HG03558 (cell line): ENCODE results near the gene MBP.

Experiments used
- ATAC-seq: cut with Tn5 transposase; IDR thresholded peaks from one replicate; pipeline ENCODE4 v1.9.1; 2021; ENCODE audit warnings: moderate number of reproducible peaks; ENCODE audit not compliant: unreplicated experiment; ENCODE audit errors: extremely low read depth

The MBP gene

GRCh38 chr18:77132369-77133050, at the start of gene MBP:
Gene MBP, minus strand, starts transcription at chr18:77132783. Its CDS starts 27,522 bp downstream, at chr18:77105261.
- ATAC-seq, result peak; percentile 31

GRCh38 chr18:77181950-77182707, 49.5 kb upstream of the MBP start:
- ATAC-seq, result no peak

DNA sequence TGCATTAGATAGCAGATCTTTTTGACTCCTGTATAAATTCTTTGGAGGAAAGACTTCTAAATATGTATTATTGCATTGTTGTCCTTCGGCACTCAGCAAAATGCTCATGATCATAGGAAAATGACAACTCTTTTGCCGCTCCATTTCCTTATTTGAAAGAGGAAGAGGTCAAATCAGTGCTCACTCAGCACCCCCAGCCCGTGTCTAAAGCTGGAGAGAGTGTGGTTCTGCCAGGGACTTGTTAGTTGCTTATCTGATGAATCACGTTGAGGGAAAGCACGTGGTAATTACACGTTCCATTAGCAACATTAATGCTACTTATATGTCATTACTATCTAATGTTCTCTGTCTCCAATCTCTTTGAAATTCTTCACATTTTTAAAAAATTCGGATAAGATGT, 46.0 kb upstream of the MBP start:
- no peak for ATAC-seq

DNA sequence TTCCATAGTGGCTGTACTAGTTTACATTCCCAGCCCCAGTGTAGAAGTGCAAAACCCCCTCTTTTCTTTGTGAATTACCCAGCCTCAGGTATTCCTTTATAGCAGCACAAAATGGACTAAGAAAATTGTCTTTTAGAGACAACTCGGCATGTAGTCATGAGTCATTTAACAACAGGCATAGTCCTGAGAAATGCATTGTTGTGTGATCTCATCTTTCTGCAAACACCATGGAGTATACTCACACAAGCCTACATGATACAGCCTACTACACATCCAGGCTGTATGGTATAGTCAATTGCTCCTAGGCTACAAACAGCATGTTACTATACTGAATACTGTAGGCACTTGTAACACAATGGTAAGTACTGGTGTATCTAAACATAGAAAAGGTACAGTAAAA, 44.4 kb upstream of the MBP start:
- no peak for ATAC-seq

DNA sequence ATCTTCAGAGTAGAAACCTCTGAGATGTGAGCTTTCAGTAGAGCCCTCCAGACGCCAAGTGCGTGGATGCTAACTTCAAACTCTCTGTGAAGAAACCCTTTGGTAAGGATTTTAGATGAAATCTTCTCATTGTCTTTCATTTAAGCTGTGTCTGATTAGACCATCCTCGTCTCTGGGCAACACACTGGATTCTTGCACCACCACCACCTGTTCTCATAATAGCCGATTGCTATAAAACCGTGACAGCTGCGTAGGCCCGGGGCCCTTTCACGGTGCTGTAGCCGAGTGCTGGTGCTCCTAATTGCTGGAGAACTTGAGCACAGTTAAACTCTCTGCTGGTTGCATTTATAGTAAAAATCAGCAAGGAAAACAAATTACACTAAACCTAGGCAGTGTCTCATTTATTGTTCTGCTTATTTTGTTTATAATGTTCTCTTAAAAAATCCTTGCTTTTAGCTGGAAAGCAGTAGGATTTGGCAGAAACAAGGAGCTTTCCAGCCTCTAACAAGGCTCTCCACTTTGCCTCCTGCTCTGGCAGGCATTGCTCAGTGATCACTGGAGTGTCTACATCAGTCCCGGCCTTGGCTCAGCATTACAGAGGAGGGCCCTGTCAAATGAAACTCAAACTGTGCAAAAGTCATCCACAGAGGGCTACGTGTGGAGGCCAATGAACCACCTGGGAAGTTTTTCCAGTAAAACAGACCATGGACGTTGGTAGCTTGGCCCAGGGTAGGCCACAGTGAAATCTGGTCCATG, 40.9 kb upstream of the MBP start:
- no peak for ATAC-seq

- no peak for ATAC-seq
These were observed 38.4 kb upstream of the MBP start for GRCh38 chr18:77170890-77171410.

GRCh38 chr18:77168811-77169311, 36.3 kb upstream of the MBP start:
- ATAC-seq, result no peak

- no peak for ATAC-seq
These were observed 34.7 kb upstream of the MBP start for GRCh38 chr18:77167251-77167650.

DNA sequence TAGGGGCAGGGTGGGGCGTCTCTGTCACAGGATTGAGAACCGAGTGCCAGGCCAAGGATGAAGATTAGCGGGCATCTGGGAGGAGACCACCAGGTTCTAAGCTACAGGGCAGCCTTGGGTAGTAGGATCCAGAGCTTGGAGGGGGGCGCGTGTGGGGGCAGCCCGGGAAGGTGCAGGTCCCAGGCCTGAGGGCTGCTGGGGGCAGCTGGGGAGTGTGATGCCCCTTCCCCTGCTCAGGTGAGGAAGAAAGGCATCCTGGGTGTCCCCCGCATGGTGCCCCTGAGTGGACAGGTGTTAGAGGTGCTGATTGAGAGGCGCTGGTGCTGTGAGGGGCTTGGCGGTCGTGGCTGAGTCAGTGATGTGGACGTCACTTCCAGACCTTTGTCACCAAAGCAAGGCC, 33.9 kb upstream of the MBP start:
- ATAC-seq, result no peak

GRCh38 chr18:77165503-77166188, 33.1 kb upstream of the MBP start:
- ATAC-seq, result no peak

GRCh38 chr18:77164763-77165485, 32.3 kb upstream of the MBP start:
- no peak for ATAC-seq

- no peak for ATAC-seq
These were observed 31.4 kb upstream of the MBP start for GRCh38 chr18:77164026-77164425.

- ATAC-seq, result no peak
These were observed 30.0 kb upstream of the MBP start for GRCh38 chr18:77162580-77162979.

DNA sequence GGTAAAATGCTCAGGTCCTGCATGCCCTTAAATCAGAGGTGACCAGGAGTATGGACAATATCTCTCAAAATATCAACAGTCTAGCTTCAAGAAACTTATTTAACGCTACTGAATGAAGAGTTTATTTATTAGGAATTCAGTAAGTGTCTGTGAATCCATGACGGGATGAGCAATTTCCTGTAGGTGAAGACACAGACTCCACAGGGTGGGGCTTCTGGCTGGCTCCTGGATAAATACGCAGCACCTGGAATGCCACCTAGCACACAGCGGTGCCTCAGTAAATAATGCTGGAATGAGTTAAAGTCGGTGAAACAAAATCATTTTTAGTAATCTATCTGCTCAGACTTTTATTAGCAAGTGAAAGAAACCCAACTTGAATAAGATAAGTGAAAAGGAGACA, 29.4 kb upstream of the MBP start:
- no peak for ATAC-seq

DNA sequence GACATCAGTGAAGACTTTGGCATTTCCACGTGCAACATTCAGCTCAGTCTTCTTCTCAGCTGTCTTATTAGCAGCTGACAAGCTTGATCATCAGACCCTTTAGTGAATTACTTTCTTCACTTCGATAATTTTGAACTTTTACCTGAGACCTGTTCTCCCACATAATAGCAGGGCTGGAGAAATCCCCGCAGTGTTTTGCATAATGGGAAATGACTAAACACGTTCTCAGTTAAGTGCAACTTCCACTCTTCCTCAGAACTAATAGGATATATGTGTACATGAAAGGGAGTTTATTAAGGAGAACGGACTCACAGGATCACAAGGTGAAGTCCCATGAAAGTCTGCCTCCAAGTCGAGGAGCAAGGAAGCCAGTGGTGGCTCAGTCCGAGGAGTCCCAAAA, 28.8 kb upstream of the MBP start:
- no peak for ATAC-seq

DNA sequence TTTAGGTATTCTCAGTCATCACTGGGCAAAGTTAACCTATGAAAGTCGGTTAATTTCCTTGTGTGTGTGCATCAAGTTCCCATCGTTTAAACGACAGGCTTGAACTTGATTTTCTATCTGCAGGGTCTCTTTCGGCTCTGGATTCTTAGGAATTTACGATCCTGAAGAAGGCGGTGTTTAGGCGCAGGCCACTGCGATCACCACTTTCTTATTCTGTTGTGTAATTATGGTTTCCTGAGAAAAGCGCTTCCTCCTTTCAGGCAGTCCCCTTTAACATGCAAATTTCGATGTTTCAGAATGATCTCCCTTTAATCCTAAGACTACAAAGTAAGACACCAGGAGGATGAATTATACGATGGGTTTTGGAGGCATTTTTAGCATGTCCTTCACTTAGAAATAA, 27.9 kb upstream of the MBP start:
- no peak for ATAC-seq

DNA sequence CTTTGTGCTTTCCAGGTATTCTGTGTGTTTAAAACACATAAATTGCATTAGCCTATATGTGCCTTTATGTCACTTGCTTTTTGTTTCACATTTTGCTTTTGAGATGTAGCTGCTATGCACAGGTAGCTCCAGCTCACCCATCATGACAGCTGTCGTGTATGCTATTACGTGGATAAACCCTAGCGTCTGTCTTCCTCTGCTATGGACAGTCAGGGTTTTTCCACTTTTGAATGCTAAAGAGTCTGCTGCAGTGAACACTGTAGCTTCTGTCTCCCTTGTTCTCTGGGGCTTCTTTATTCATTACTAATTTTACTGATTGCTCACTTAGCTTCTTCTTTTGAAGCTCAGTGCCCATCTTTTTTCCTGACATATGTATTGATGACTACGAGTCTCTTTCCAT, 24.7 kb upstream of the MBP start:
- no peak for ATAC-seq

DNA sequence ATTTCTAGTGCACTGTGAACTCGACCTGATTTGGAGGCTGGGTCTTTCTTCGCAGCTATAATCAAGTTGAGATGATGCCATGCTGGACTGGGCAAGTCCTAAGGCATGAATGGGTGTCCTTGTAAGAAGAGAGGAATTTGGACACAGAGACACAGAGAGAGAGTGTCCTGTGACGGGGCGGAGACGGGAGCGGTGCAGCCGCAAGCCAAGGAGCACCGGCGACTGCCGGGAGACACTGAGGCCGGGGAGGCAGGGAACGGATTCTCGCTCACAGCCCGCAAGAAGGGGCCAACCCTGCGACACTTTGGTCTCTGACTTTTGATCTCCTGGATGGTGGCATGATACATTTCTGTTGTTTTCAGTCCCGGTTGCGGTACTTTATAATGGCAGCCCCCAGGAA, 22.4 kb upstream of the MBP start:
- no peak for ATAC-seq

DNA sequence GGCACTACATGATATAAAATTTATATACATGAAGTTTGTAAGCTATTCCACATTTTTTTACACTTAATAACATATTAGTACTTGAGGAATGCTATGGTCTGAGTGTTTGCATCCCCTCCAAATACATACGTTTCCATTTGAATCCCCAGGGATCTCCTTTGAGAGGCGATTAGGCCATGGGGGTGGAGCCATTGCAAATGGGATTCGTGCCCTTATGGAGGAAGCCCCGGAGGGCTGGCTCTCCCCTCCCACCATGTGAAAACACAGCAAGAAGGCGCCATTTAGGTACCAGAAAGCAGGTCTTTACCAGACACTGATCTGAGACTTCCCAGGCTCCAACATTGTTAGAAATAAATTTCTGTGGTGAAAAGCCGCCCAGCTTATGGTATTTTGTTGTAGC, 20.8 kb upstream of the MBP start:
- no peak for ATAC-seq
